ENCODE measurements around the gene CPED1. TPM values are rescaled to one million over a fixed set of nuclear protein-coding genes. Genes with fewer than 3 reads are reported as not detected.
"Not testable (repeated sequence)": the region's sequence is repeated elsewhere in the genome, so short reads cannot be mapped to it uniquely, and the experiment has no call there.

CPED1 gene
- total RNA-seq, 1 experiment from 2014 or later = 33.6 TPM

GRCh38 chr7:120996333-120996987, 7.9 kb downstream of the CPED1 start:
- DNase-seq (ENCODE audit: low read depth) = peak; percentile 94

GRCh38 chr7:120996988-120997345, 8.5 kb downstream of the CPED1 start:
- DNase-seq (ENCODE audit: low read depth) = no peak

- peak; percentile 52 for DNase-seq (ENCODE audit: low read depth)
These were observed 9.5 kb downstream of the CPED1 start for GRCh38 chr7:120997882-120998474.

GRCh38 chr7:120998520-120998919, 10.0 kb downstream of the CPED1 start:
- DNase-seq (ENCODE audit: low read depth) = no peak

DNA sequence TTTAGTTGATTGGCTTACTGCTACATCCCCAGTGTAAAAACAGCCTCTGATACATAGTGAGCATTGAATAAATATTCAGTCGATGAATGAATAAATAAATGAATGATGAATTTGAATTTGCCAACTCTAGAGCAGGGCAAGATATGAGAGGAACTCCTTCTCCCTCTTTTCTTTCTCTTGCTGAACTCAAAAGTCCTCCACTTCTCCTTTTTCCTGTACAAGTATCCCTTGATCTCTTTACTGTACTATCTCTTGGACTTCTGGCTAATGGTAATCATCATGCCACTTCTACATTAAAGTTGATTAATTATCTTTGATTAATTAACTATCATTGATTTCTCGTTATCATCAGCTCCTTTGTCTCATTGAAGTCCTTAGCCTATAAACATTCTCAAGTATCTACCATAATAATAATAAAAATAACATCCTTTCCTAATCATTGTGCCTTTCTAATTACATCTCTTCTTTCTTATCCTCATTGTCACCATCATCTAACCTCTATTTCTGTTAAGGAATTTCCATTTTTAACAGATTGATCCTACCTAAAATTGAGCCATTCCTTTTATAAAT, 10.6 kb downstream of the CPED1 start:
- no peak for DNase-seq (ENCODE audit: low read depth)

DNA sequence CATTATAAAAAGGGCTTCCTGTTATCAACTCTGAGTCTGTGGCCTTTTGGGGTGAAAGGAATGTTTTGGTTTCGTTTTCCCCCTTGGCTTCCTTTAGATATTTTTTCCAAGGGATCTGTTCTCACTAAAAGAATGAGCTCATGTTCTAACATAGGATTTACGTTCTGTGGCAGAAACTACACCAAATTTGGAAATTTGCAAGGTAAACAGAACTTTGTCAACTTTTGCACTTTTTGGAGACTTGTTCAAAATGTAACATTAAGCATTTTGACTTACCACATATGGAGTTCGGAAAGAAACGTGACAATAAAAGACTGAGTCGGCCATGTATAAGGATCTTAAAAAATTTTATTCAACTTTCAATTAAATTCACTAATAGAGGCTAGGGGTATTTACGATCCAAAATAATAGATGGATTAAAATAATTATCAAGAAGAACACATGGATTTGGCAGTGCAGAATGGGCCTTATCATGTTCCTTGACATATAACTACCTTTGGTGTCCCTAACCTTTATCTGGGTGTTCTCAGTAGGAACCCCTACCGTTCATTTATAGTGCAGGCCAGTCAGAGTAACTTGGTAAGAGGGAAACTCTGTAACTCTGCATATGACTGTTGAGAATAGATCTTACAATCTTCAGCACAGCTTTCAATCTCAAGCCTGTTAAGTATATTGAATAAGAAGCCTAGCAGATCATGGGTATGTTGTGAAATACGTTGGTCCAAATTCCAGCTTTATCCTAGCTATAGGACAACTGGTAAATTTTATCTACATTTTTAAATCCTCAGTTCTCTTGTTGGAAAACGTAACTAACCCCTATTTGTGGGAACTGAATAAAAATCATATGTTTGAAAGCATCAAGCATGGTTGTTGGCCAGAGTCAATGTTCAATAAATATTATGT, 11.8 kb downstream of the CPED1 start:
- peak; percentile 77 for DNase-seq (ENCODE audit: low read depth)

GRCh38 chr7:121001234-121001906, 12.9 kb downstream of the CPED1 start:
- no peak for DNase-seq (ENCODE audit: low read depth)

- no peak for DNase-seq (ENCODE audit: low read depth)
These were observed 13.7 kb downstream of the CPED1 start for GRCh38 chr7:121002048-121002756.

DNA sequence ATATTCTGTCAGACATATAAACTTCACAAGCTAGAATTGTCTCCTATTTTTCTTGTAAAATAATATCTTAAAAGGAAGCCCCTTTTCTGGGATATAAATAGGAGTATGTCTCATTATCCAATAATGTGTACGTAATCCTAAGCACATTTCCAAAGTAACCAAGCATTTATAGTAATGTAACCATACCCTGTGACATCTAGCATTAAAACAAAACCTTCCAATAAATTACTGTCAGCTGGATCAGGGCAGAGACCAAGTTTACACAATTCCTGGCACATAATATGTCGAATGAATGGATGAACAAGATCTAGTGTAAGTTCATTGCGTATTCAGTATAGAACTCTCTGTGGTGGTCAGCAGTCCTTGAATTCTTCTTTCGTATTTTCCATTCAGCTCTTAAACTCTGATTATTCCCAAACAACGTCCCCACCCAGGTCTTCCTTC, 14.3 kb downstream of the CPED1 start:
- no peak for DNase-seq (ENCODE audit: low read depth)

- no peak for DNase-seq (ENCODE audit: low read depth)
These were observed 15.6 kb downstream of the CPED1 start for GRCh38 chr7:121003986-121004685.

DNA sequence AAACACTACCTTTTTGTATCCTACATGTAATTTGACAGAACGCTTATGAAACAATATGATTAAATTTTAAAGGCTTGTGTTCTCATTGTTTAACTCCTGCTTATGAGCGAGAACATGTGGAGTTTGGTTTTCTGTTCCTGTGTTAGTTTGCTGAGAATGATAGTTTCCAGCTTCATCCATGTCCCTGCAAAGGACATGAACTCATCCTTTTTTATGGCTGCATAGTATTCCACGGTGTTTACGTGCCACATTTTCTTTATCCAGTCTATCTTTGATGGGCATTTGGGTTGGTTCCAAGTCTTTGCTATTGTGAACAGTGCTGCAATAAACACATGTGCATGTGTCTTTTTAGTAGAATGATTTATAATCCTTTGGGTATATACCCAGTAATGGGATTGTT, 16.5 kb downstream of the CPED1 start:
- not testable (repeated sequence) for DNase-seq (ENCODE audit: low read depth)

GRCh38 chr7:121005996-121006584, 17.6 kb downstream of the CPED1 start:
- DNase-seq (ENCODE audit: low read depth) = no peak

GRCh38 chr7:121006711-121007315, 18.3 kb downstream of the CPED1 start:
- no peak for DNase-seq (ENCODE audit: low read depth)

- DNase-seq (ENCODE audit: low read depth) = no peak
These were observed 20.3 kb downstream of the CPED1 start for GRCh38 chr7:121008816-121009215.

DNA sequence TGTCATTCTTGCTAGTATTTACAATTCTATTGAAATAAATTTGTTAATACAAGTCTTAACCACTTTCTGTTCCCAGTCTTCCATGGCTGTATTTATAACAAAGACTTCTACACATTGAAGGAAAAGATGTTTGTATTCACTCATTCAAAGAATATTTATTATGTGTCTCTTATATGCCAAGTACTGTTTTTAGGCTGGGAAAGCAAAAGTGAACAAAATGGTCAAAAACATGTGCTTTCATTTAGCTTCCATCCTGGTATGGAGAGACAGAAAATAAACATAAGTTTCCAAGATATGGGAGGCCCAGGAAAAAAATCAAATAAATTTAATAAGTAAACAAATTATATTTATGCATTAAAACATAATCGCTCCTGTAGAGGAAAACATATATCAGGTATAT, 22.9 kb downstream of the CPED1 start:
- no peak for DNase-seq (ENCODE audit: low read depth)

- DNase-seq (ENCODE audit: low read depth) = no peak
These were observed 23.8 kb downstream of the CPED1 start for GRCh38 chr7:121012170-121012874.

GRCh38 chr7:121012919-121013318, 24.4 kb downstream of the CPED1 start:
- no peak for DNase-seq (ENCODE audit: low read depth)

- no peak for DNase-seq (ENCODE audit: low read depth)
These were observed 27.0 kb downstream of the CPED1 start for GRCh38 chr7:121015560-121015959.

DNA sequence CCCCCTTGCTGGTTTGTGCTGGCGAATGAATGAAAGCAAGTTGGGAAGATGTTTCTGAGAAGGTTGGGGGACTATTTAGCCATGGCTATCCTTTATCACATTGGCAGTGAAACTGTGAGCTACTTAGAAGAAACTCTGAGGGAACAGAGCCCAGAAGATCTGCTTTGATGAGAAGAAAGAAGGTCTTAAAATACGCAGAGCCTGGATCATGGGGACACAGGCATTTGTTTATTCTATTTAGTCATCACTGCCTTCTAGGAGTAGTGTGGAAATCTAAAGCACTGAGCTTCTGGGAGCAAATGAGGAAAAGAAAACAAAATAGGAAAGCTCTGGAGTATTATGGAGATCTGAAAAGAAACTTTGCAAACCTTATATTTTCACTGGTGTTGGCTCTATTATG, 28.5 kb downstream of the CPED1 start:
- DNase-seq (ENCODE audit: low read depth) = peak; percentile 38
